K562 (cell line): Measurements from ENCODE around the gene GATB. TPM values are rescaled to one million over a fixed set of nuclear protein-coding genes. Genes with fewer than 3 reads are reported as not detected.

ENCODE experiments used
- ATAC-seq: fragments of 200-7000 bp; cut with Tn5 transposase; 3 replicates; pipeline ENCODE4 v1.9.1; 2020; ENCODE audit warnings: moderate library complexity
- BruUV-seq: library from RNA; stranded (reverse); fragments of 400-500 nt; replicated peaks from 2 replicates; lab custom pipeline; 2021; lab: Mats Ljungman, UMichigan
- CTCF ChIA-PET: fragments of 300-600 bp; formaldehyde crosslinking; extraction: SDS; loops from one replicate; lab custom pipeline; 2021; ENCODE audit warnings: low intra/inter-chr PET ratio; lab: Yijun Ruan, JAX
- POLR2A ChIA-PET: fragments of 300-600, 350-650 bp; sonication (Branson Sonifier 250); formaldehyde crosslinking; extraction: SDS; loops from one replicate; lab custom pipeline; 2021; ENCODE audit warnings: antibody characterized with exemption, inconsistent platforms; lab: Yijun Ruan, JAX
- DNase-seq, 4 experiments: peaks; one replicate each; pipeline versions ENCODE4 v3.0.0 to v3.0.0-alpha.2; 2011 to 2018; ENCODE audit warnings: low spot score in 3 of 4, mixed read lengths in 3 of 4; ENCODE audit errors: extremely low read depth in 1 of 4
- FAIRE-seq: peaks from 2 replicates; lab custom pipeline; 2011; peaks lifted over from hg19 to GRCh38; lab: Jason Lieb, UNC
- H2AFZ ChIP-seq: 2 replicates; pipeline ENCODE4 v1.6.0; 2011; ENCODE audit warnings: low read depth, low read length, control low read depth, inconsistent platforms
- H3K27ac ChIP-seq: fragments of 200-600 bp; 3 replicates; pipeline ENCODE4 v1.8.0; 2011; ENCODE audit warnings: low read depth, mild to moderate bottlenecking, control low read depth, inconsistent platforms, low read length, moderate library complexity, mixed read lengths; ENCODE audit errors: extremely low read depth
- H3K27me3 ChIP-seq, 2 experiments: fragments of 300-600 bp in 1 of 2; 2 replicates in 1 of 2; 3 replicates in 1 of 2; pipeline versions ENCODE4 v1.6.0 to v1.8.0; 2011; ENCODE audit warnings: inconsistent platforms in 2 of 2, low read length in 2 of 2, mild to moderate bottlenecking in 1 of 2, mixed read lengths in 1 of 2, moderate library complexity in 1 of 2; ENCODE audit not compliant: control insufficient read depth in 2 of 2, insufficient read depth in 2 of 2
- H3K36me3 ChIP-seq: fragments of 300-600 bp; 3 replicates; pipeline ENCODE4 v1.8.0; 2011; ENCODE audit warnings: mild to moderate bottlenecking, low read length, inconsistent platforms; ENCODE audit not compliant: control insufficient read depth, insufficient read depth
- H3K4me1 ChIP-seq, 2 experiments: fragments of 200-600 bp in 1 of 2; replicated peaks in 1 of 2; 2 replicates in 1 of 2; 3 replicates in 1 of 2; pipeline versions ENCODE4 v1.5.1 to v1.8.0; 2011; ENCODE audit warnings: inconsistent platforms in 2 of 2, low read length in 2 of 2, mild to moderate bottlenecking in 1 of 2, mixed read lengths in 1 of 2, moderate library complexity in 1 of 2; ENCODE audit not compliant: control insufficient read depth in 2 of 2, insufficient read depth in 2 of 2
- H3K4me2 ChIP-seq: 2 replicates; pipeline ENCODE4 v1.6.1; 2011; ENCODE audit warnings: low read length, control low read depth, inconsistent platforms, mixed read lengths; ENCODE audit not compliant: insufficient read depth
- H3K4me3 ChIP-seq: fragments of 200-600 bp; sonication (generic), shearing (Covaris generic); 2 replicates; pipeline ENCODE4 v1.5.1; 2016; ENCODE audit warnings: control low read depth, inconsistent platforms
- H3K79me2 ChIP-seq: fragments of 200-600 bp; 3 replicates; pipeline ENCODE4 v1.8.0; 2011; ENCODE audit warnings: low read length, inconsistent platforms; ENCODE audit not compliant: control insufficient read depth, insufficient read depth
- H3K9ac ChIP-seq, 2 experiments: 2 replicates each; pipeline versions ENCODE4 v1.6.0 to v1.6.1; 2011; ENCODE audit warnings: low read depth in 2 of 2, low read length in 2 of 2, control low read depth in 1 of 2, inconsistent platforms in 1 of 2, mild to moderate bottlenecking in 1 of 2, mixed read lengths in 1 of 2; ENCODE audit not compliant: insufficient read depth in 1 of 2
- H3K9me1 ChIP-seq: one replicate; pipeline ENCODE4 v1.6.0; 2011; ENCODE audit warnings: inconsistent platforms, mild to moderate bottlenecking, low read length, moderate library complexity; ENCODE audit not compliant: control insufficient read depth, insufficient read depth
- H3K9me3 ChIP-seq: replicated peaks from 2 replicates; pipeline ENCODE4 v1.5.1; 2011; ENCODE audit warnings: low read depth, low read length, inconsistent platforms; ENCODE audit not compliant: control insufficient read depth, insufficient read depth
- H4K20me1 ChIP-seq: replicated peaks from 2 replicates; pipeline ENCODE4 v1.6.1; 2011; ENCODE audit warnings: low read length, inconsistent platforms, mixed read lengths; ENCODE audit not compliant: control insufficient read depth, insufficient read depth
- ARID3A ChIP-seq: IDR thresholded peaks from 2 replicates; pipeline ENCODE4 v1.6.1; 2012; ENCODE audit warnings: low read depth, low read length, improper control_type of control experiment, borderline replicate concordance
- CCNT2 ChIP-seq: IDR thresholded peaks from 2 replicates; pipeline ENCODE4 v1.6.1; 2011; ENCODE audit warnings: borderline replicate concordance, low read depth, mild to moderate bottlenecking, moderate library complexity, mixed read lengths, low read length; ENCODE audit not compliant: insufficient read length; ENCODE audit errors: extremely low read depth
- POLR2H ChIP-seq: IDR thresholded peaks from 2 replicates; pipeline ENCODE4 v1.6.1; 2016; ENCODE audit warnings: missing genetic modification characterization, low read depth, mild to moderate bottlenecking, control low read depth, missing compliant biosample characterization, moderate library complexity
- PTTG1 ChIP-seq: fragments of 450-650 bp; IDR thresholded peaks from 2 replicates; pipeline ENCODE4 v1.6.1; 2016; ENCODE audit warnings: low read depth, mild to moderate bottlenecking, missing genetic modification characterization, missing compliant biosample characterization
- SPI1 ChIP-seq: IDR thresholded peaks from 2 replicates; pipeline ENCODE4 v1.6.1; 2011; ENCODE audit warnings: low read depth, low read length, control low read depth, borderline replicate concordance
- STAT5A ChIP-seq: IDR thresholded peaks from 2 replicates; pipeline ENCODE4 v1.6.1; 2012; ENCODE audit warnings: low read length, inconsistent platforms, borderline replicate concordance
- ZNF140 ChIP-seq: fragments of 250-450 bp; sonication (Bioruptor Pico); IDR thresholded peaks from 2 replicates; pipeline ENCODE4 v1.8.0; 2021; ENCODE audit warnings: moderate library complexity, mild to moderate bottlenecking, inconsistent platforms
- ZNF224 ChIP-seq: sonication (generic); formaldehyde crosslinking; IDR thresholded peaks from 2 replicates; pipeline ENCODE4 v1.8.0; 2022; ENCODE audit warnings: mild to moderate bottlenecking, missing genetic modification reagents
- WGBS: fragments of 100-300 bp; shearing (Covaris generic); methylation state at CpG from one replicate; pipeline ENCODE4 v1.1.6; 2016; ENCODE audit warnings: low coverage, mixed read lengths; ENCODE audit not compliant: insufficient coverage; ENCODE audit errors: missing lambda C conversion rate; 5-methylcytosine and 5-hydroxymethylcytosine counted together
- in situ Hi-C: fragments of 300-500 bp; cut with MboI; formaldehyde crosslinking; loops from 4 replicates; pipeline ENCODE4 v1.15.0; 2018; ENCODE audit warnings: inconsistent platforms, mixed read lengths
- intact Hi-C: fragments of 100-400 bp; cut with micrococcal nuclease; formaldehyde crosslinking; loops from 2 replicates; pipeline ENCODE4 v1.14.2; 2022
- polyA plus RNA-seq, 8 experiments: library from polyadenylated mRNA; depleted of rRNA in 4 of 8; stranded (reverse) in 5 of 8; unstranded in 3 of 8; fragments of >200 nt; fragmentation: Nextera tagmentation in 2 of 8; fragmentation: Illumina TruSeq in 1 of 8; extraction: Ambion mirVana in 2 of 8; extraction: Trizol in 1 of 8; gene quantifications; 2 replicates each; pipeline versions ENCODE4 v1.2.1 to v1.2.3, GENCODE V29; 2011 to 2014; ENCODE audit warnings: inconsistent platforms in 1 of 8, missing spikeins in 1 of 8
- total RNA-seq, 7 experiments: library from RNA; depleted of rRNA in 6 of 7; stranded (reverse); fragments of >200 nt in 6 of 7; fragmentation: Illumina TruSeq in 2 of 7; extraction: Trizol in 2 of 7; gene quantifications; 2 replicates each; pipeline versions ENCODE4 v1.2.1 to v1.2.3, GENCODE V29; 2011 to 2021; ENCODE audit warnings: low replicate concordance in 1 of 7

GATB gene
- total and polyA plus RNA-seq, 9 of the 15 experiments (the other 6 are each of a cell fraction or from before 2014, with no cell fraction given) = 15.3 to 31.8 (median 26.2) TPM

- Histone ChIP-seq H3K36me3 (no peaks in the 10 kb centered on the region), H2AFZ (no peak overlapping the region), H3K79me2 (no peaks in the 10 kb centered on the region), H3K4me3 (no peak overlapping the region), H3K9me3 (no peaks in the 10 kb centered on the region), H3K9ac (no peak overlapping the region), H3K27ac (no peak overlapping the region), H3K27me3 (peaks cover 3 to 13% of the 10 kb centered on the region in 2 experiments), H3K4me2 (no peak overlapping the region), H4K20me1 (no peaks in the 10 kb centered on the region), H3K9me1 (no peaks in the 10 kb centered on the region), H3K4me1 (no peaks in the 10 kb centered on the region)
- ChIA-PET CTCF (no interaction called here), POLR2A (interaction anchor here (1.0 to 1.1 kb wide), 2 partner anchors 9 to 154 kb away, joined by 3 to 4 read pairs; no protein-coding TSS in a partner anchor)
- FAIRE-seq (no peak), DNase-seq (no peak), ATAC-seq (no peak)
- WGBS = 0% methylated on average over 9 of the region's 9 CpGs
- in situ Hi-C loops = no loop called here
- no TSS peak for BruUV-seq
- intact Hi-C loops = loop anchor here (10.0 kb wide), 1 partner anchor 163 kb away; no protein-coding TSS in a partner anchor
- no peak for TF ChIP-seq POLR2H (tag)
- TF ChIP-seq STAT5A = no peak
- TF ChIP-seq CCNT2 = no peak
- no peak for TF ChIP-seq SPI1
- no peak for TF ChIP-seq PTTG1 (tag)
- no peak for TF ChIP-seq ZNF224 (CRISPR knock-in tag)
- no peak for TF ChIP-seq ZNF140 (CRISPR knock-in tag)
- no peak for TF ChIP-seq ARID3A
These were observed 47.3 kb upstream of the GATB start for GRCh38 chr4:151808120-151808529.
